Activated naive CD4-positive, alpha-beta T cell treated with anti-CD3 and anti-CD28 coated beads, Interleukin-2, amount 50 U/mL, for 24 hours (primary cell): ENCODE data around the gene MTR.

Experiments used
- H3K27ac Mint-ChIP-seq: one replicate; pipeline ENCODE4 v1.8.0; 2021; ENCODE audit warnings: mild to moderate bottlenecking, mixed read lengths
- H3K27me3 Mint-ChIP-seq: one replicate; pipeline ENCODE4 v1.8.0; 2021; ENCODE audit warnings: mixed read lengths
- H3K36me3 Mint-ChIP-seq: one replicate; pipeline ENCODE4 v1.8.0; 2021; ENCODE audit warnings: mixed read lengths
- H3K4me1 Mint-ChIP-seq: one replicate; pipeline ENCODE4 v1.8.0; 2021; ENCODE audit warnings: mixed read lengths
- H3K4me3 Mint-ChIP-seq: one replicate; pipeline ENCODE4 v1.8.0; 2021; ENCODE audit warnings: mild to moderate bottlenecking, mixed read lengths
- H3K9me3 Mint-ChIP-seq: one replicate; pipeline ENCODE4 v1.8.0; 2021; ENCODE audit warnings: mixed read lengths

MTR gene

GRCh38 chr1:236795035-236795756 lies at the start of gene MTR:
Gene MTR (plus strand): TSS chr1:236795292. CDS start chr1:236795704, 412 bp downstream.
- no peaks in the 10 kb centered on the region for H3K36me3 Mint-ChIP-seq
- H3K27ac Mint-ChIP-seq: peak within 1 kb of the TSS; percentile 99
- no peaks in the 10 kb centered on the region for H3K27me3 Mint-ChIP-seq
- H3K4me3 Mint-ChIP-seq: peak within 1 kb of the TSS; percentile 94
- peaks cover 45% of the 10 kb centered on the region for H3K4me1 Mint-ChIP-seq
- H3K9me3 Mint-ChIP-seq: no peaks in the 10 kb centered on the region

- Mint-ChIP-seq H3K27me3 (peaks cover 6% of the 10 kb centered on the region), H3K27ac (no peak overlapping the region), H3K4me1 (no peaks in the 10 kb centered on the region), H3K36me3 (no peaks in the 10 kb centered on the region), H3K4me3 (no peak overlapping the region), H3K9me3 (no peaks in the 10 kb centered on the region)
These were observed 48.3 kb upstream of the MTR start for GRCh38 chr1:236746785-236747184.

GRCh38 chr1:236747311-236747985 lies 47.6 kb upstream of the MTR start:
- Mint-ChIP-seq H3K4me3 (no peak overlapping the region), H3K27ac (no peak overlapping the region), H3K4me1 (no peaks in the 10 kb centered on the region), H3K9me3 (no peaks in the 10 kb centered on the region), H3K27me3 (peaks cover 8% of the 10 kb centered on the region), H3K36me3 (no peaks in the 10 kb centered on the region)

GRCh38 chr1:236748268-236748870 lies 46.7 kb upstream of the MTR start:
- Mint-ChIP-seq H3K4me3 (no peak overlapping the region), H3K9me3 (no peaks in the 10 kb centered on the region), H3K4me1 (no peaks in the 10 kb centered on the region), H3K36me3 (no peaks in the 10 kb centered on the region), H3K27me3 (peaks cover 7% of the 10 kb centered on the region), H3K27ac (no peak overlapping the region)

- no peaks in the 10 kb centered on the region for H3K4me1 Mint-ChIP-seq
- H3K4me3 Mint-ChIP-seq: no peak overlapping the region
- H3K36me3 Mint-ChIP-seq: no peaks in the 10 kb centered on the region
- H3K9me3 Mint-ChIP-seq: no peaks in the 10 kb centered on the region
- H3K27ac Mint-ChIP-seq: no peak overlapping the region
- peaks cover 7% of the 10 kb centered on the region for H3K27me3 Mint-ChIP-seq
These were observed 44.2 kb upstream of the MTR start for GRCh38 chr1:236750928-236751327.

- Mint-ChIP-seq H3K9me3 (no peaks in the 10 kb centered on the region), H3K27ac (no peak overlapping the region), H3K36me3 (no peaks in the 10 kb centered on the region), H3K4me1 (no peaks in the 10 kb centered on the region), H3K27me3 (peaks cover 7% of the 10 kb centered on the region), H3K4me3 (no peak overlapping the region)
These were observed 43.7 kb upstream of the MTR start for GRCh38 chr1:236751385-236751784.

- H3K27me3 Mint-ChIP-seq: peaks cover 7% of the 10 kb centered on the region
- no peaks in the 10 kb centered on the region for H3K9me3 Mint-ChIP-seq
- H3K36me3 Mint-ChIP-seq: no peaks in the 10 kb centered on the region
- H3K27ac Mint-ChIP-seq: no peak overlapping the region
- H3K4me3 Mint-ChIP-seq: no peak overlapping the region
- H3K4me1 Mint-ChIP-seq: no peaks in the 10 kb centered on the region
These were observed 43.2 kb upstream of the MTR start for GRCh38 chr1:236751935-236752334.

GRCh38 chr1:236753516-236753915 lies 41.6 kb upstream of the MTR start:
- no peaks in the 10 kb centered on the region for H3K36me3 Mint-ChIP-seq
- no peaks in the 10 kb centered on the region for H3K4me1 Mint-ChIP-seq
- no peak overlapping the region for H3K27ac Mint-ChIP-seq
- no peak overlapping the region for H3K4me3 Mint-ChIP-seq
- no peaks in the 10 kb centered on the region for H3K9me3 Mint-ChIP-seq
- peaks cover 4% of the 10 kb centered on the region for H3K27me3 Mint-ChIP-seq

GRCh38 chr1:236753964-236754363 lies 41.1 kb upstream of the MTR start:
- Mint-ChIP-seq H3K4me1 (no peaks in the 10 kb centered on the region), H3K4me3 (no peak overlapping the region), H3K27ac (no peak overlapping the region), H3K36me3 (no peaks in the 10 kb centered on the region), H3K9me3 (no peaks in the 10 kb centered on the region), H3K27me3 (peaks cover 4% of the 10 kb centered on the region)

- Mint-ChIP-seq H3K27me3 (peaks cover 4% of the 10 kb centered on the region), H3K4me3 (no peak overlapping the region), H3K36me3 (no peaks in the 10 kb centered on the region), H3K4me1 (peaks cover 5% of the 10 kb centered on the region), H3K9me3 (no peaks in the 10 kb centered on the region), H3K27ac (no peak overlapping the region)
These were observed 40.4 kb upstream of the MTR start for GRCh38 chr1:236754525-236755210.

GRCh38 chr1:236757640-236758039 lies 37.5 kb upstream of the MTR start:
- Mint-ChIP-seq H3K27me3 (no peaks in the 10 kb centered on the region), H3K36me3 (no peaks in the 10 kb centered on the region), H3K27ac (no peak overlapping the region), H3K9me3 (no peaks in the 10 kb centered on the region), H3K4me3 (no peak overlapping the region), H3K4me1 (peaks cover 5% of the 10 kb centered on the region)

- H3K9me3 Mint-ChIP-seq: no peaks in the 10 kb centered on the region
- no peak overlapping the region for H3K27ac Mint-ChIP-seq
- H3K36me3 Mint-ChIP-seq: no peaks in the 10 kb centered on the region
- no peaks in the 10 kb centered on the region for H3K27me3 Mint-ChIP-seq
- no peak overlapping the region for H3K4me3 Mint-ChIP-seq
- peaks cover 5% of the 10 kb centered on the region for H3K4me1 Mint-ChIP-seq
These were observed 35.7 kb upstream of the MTR start for GRCh38 chr1:236759252-236759859.

- Mint-ChIP-seq H3K27ac (no peak overlapping the region), H3K27me3 (no peaks in the 10 kb centered on the region), H3K4me3 (no peak overlapping the region), H3K4me1 (peaks cover 5% of the 10 kb centered on the region), H3K36me3 (no peaks in the 10 kb centered on the region), H3K9me3 (no peaks in the 10 kb centered on the region)
These were observed 34.6 kb upstream of the MTR start for GRCh38 chr1:236760480-236760879.

- H3K4me3 Mint-ChIP-seq: no peak overlapping the region
These were observed 34.1 kb upstream of the MTR start for GRCh38 chr1:236760986-236761385.

GRCh38 chr1:236761397-236762132 lies 33.5 kb upstream of the MTR start:
- Mint-ChIP-seq H3K4me1 (peaks cover 5% of the 10 kb centered on the region), H3K4me3 (no peak overlapping the region), H3K36me3 (no peaks in the 10 kb centered on the region), H3K27me3 (no peaks in the 10 kb centered on the region), H3K27ac (no peak overlapping the region), H3K9me3 (no peaks in the 10 kb centered on the region)

More at GRCh38 chr1:236760986-236761385, 34.1 kb upstream of the MTR start:
- Mint-ChIP-seq H3K9me3 (no peaks in the 10 kb centered on the region), H3K4me1 (peaks cover 5% of the 10 kb centered on the region), H3K36me3 (no peaks in the 10 kb centered on the region), H3K27ac (no peak overlapping the region), H3K27me3 (no peaks in the 10 kb centered on the region)
